GM12878 (cell line): ENCODE measurements around the gene P3H1. TPM values are rescaled to one million over a fixed set of nuclear protein-coding genes. Genes with fewer than 3 reads are reported as not detected.
A peak's percentile ranks its signal among the peaks of the same experiment; 100 is the strongest.

Source experiments
- ATAC-seq: fragments of 200-7000 bp; cut with Tn5 transposase; 3 replicates; pipeline ENCODE4 v1.9.1; 2020; ENCODE audit warnings: mild to moderate bottlenecking, moderate library complexity
- BruUV-seq: library from RNA; stranded (reverse); fragments of 400-500 nt; replicated peaks from 2 replicates; lab custom pipeline; 2021; lab: Mats Ljungman, UMichigan
- CTCF ChIA-PET: fragments of 300-600 bp; sonication (Branson Sonifier 250); formaldehyde crosslinking; extraction: SDS; loops from one replicate; lab custom pipeline; 2021; ENCODE audit warnings: inconsistent platforms; lab: Yijun Ruan, JAX
- POLR2A ChIA-PET: fragments of 350-600 bp; formaldehyde crosslinking; extraction: SDS; loops from one replicate; lab custom pipeline; 2021; ENCODE audit warnings: inconsistent platforms; lab: Charles Lee
- RAD21 ChIA-PET: fragments of 300-600 bp; sonication (Branson Sonifier 250); formaldehyde crosslinking; loops from one replicate; lab custom pipeline; 2023; ENCODE audit warnings: antibody characterized with exemption; ENCODE audit not compliant: unreplicated experiment; lab: Charles Lee
- SMC1A ChIA-PET: fragments of 300-600 bp; sonication (Branson Sonifier 250); formaldehyde crosslinking; loops from one replicate; lab custom pipeline; 2023; ENCODE audit not compliant: unreplicated experiment, uncharacterized antibody; lab: Charles Lee
- DNase-seq: peaks from one replicate; pipeline ENCODE4 v3.0.0-alpha.2; 2011; ENCODE audit warnings: low read depth, low spot score
- FAIRE-seq: peaks from 3 replicates; lab custom pipeline; 2011; peaks lifted over from hg19 to GRCh38; lab: Jason Lieb, UNC
- H2AFZ ChIP-seq: 2 replicates; pipeline ENCODE4 v1.6.0; 2011; ENCODE audit warnings: low read depth, low read length, control low read depth; ENCODE audit not compliant: control insufficient read depth
- H3K27ac ChIP-seq: 2 replicates; pipeline ENCODE4 v1.5.1; 2011; ENCODE audit warnings: control low read depth; ENCODE audit not compliant: control insufficient read depth, insufficient read depth
- H3K27me3 ChIP-seq, 2 experiments: replicated peaks in 1 of 2; 2 replicates each; pipeline versions ENCODE4 v1.6.0 to v1.6.1; 2011; ENCODE audit warnings: low read length in 1 of 2; ENCODE audit not compliant: control insufficient read depth in 2 of 2, insufficient read depth in 2 of 2
- H3K36me3 ChIP-seq, 2 experiments: 2 replicates each; pipeline ENCODE4 v1.5.1; 2011; ENCODE audit warnings: low read length in 1 of 2; ENCODE audit not compliant: control insufficient read depth in 2 of 2, insufficient read depth in 2 of 2
- H3K4me1 ChIP-seq: 2 replicates; pipeline ENCODE4 v1.6.1; 2011; ENCODE audit warnings: mild to moderate bottlenecking, low read length, moderate library complexity, mixed read lengths; ENCODE audit not compliant: control insufficient read depth, insufficient read depth
- H3K4me2 ChIP-seq: 2 replicates; pipeline ENCODE4 v1.6.0; 2011; ENCODE audit warnings: control low read depth; ENCODE audit not compliant: control insufficient read depth, insufficient read depth
- H3K4me3 ChIP-seq: fragments of 200-600 bp; sonication (generic); 2 replicates; pipeline ENCODE4 v1.5.1; 2016
- H3K79me2 ChIP-seq: 2 replicates; pipeline ENCODE4 v1.6.0; 2011; ENCODE audit warnings: low read length; ENCODE audit not compliant: control insufficient read depth, insufficient read depth
- H3K9ac ChIP-seq: 2 replicates; pipeline ENCODE4 v1.8.0; 2011; ENCODE audit warnings: low read length, control low read depth, mixed read lengths; ENCODE audit not compliant: control insufficient read depth, insufficient read depth
- H3K9me3 ChIP-seq: replicated peaks from 3 replicates; pipeline ENCODE4 v1.5.1; 2011; ENCODE audit warnings: mild to moderate bottlenecking, low read length; ENCODE audit not compliant: control insufficient read depth, insufficient read depth
- H4K20me1 ChIP-seq: 2 replicates; pipeline ENCODE4 v1.6.0; 2011; ENCODE audit not compliant: control insufficient read depth, insufficient read depth
- EED ChIP-seq: sonication (generic); IDR thresholded peaks from 2 replicates; pipeline ENCODE4 v1.6.1; 2016; ENCODE audit warnings: antibody characterized with exemption, low read depth
- ETV6 ChIP-seq, 2 experiments: fragments of 450-650 bp in 1 of 2; IDR thresholded peaks in 1 of 2; conservative IDR thresholded peaks in 1 of 2; 2 replicates each; pipeline ENCODE4 v1.6.1; 2014; ENCODE audit warnings: antibody characterized with exemption in 1 of 2, borderline replicate concordance in 1 of 2, low read depth in 1 of 2, mild to moderate bottlenecking in 1 of 2, moderate library complexity in 1 of 2
- FOXM1 ChIP-seq: IDR thresholded peaks from 2 replicates; pipeline ENCODE4 v1.6.1; 2012; ENCODE audit warnings: low read depth, mild to moderate bottlenecking, inconsistent platforms, low read length, moderate library complexity
- POLR2A ChIP-seq: IDR thresholded peaks from 2 replicates; pipeline ENCODE4 v1.6.1; 2011; ENCODE audit warnings: low read depth, mild to moderate bottlenecking, low read length
- POLR2AphosphoS5 ChIP-seq: IDR thresholded peaks from 2 replicates; pipeline ENCODE4 v1.6.1; 2011; ENCODE audit warnings: mild to moderate bottlenecking, low read length, inconsistent platforms
- SIX5 ChIP-seq: IDR thresholded peaks from 2 replicates; pipeline ENCODE4 v1.6.1; 2011; ENCODE audit warnings: mild to moderate bottlenecking, low read depth, low read length, moderate library complexity; ENCODE audit not compliant: severe bottlenecking
- YY1 ChIP-seq: IDR thresholded peaks from 2 replicates; pipeline ENCODE4 v1.6.1; 2011; ENCODE audit warnings: low read depth, mild to moderate bottlenecking, low read length
- WGBS: methylation state at CpG from one replicate; pipeline ENCODE4 v1.1.6; 2016; ENCODE audit warnings: low lambda C conversion rate; ENCODE audit not compliant: insufficient replicate concordance, insufficient coverage; ENCODE audit errors: missing lambda C conversion rate; 5-methylcytosine and 5-hydroxymethylcytosine counted together
- in situ Hi-C: fragments of 300-500 bp; cut with MboI; formaldehyde crosslinking; loops from 9 replicates; pipeline ENCODE4 v1.14.3; 2018; ENCODE audit warnings: mixed read lengths
- intact Hi-C: fragments of 100-400 bp; cut with micrococcal nuclease; formaldehyde crosslinking; loops from one replicate; pipeline ENCODE4 v1.14.2; 2022; ENCODE audit not compliant: unreplicated experiment
- polyA plus RNA-seq, 11 experiments: library from polyadenylated mRNA; depleted of rRNA in 4 of 11; unstranded in 6 of 11; stranded (reverse) in 5 of 11; fragments of >200 nt; fragmentation: Nextera tagmentation in 4 of 11; fragmentation: Illumina TruSeq in 1 of 11; extraction: Ambion mirVana in 4 of 11; extraction: Trizol in 1 of 11; gene quantifications; 1 replicate in 1 of 11; 2 replicates in 10 of 11; pipeline versions ENCODE4 v1.2.1 to v1.2.3, GENCODE V29; 2011 to 2016; ENCODE audit warnings: inconsistent platforms in 2 of 11, missing spikeins in 2 of 11, low read depth in 1 of 11
- total RNA-seq, 4 experiments: library from RNA; depleted of rRNA in 3 of 4; stranded (reverse); fragments of >200 nt in 3 of 4; fragmentation: Illumina TruSeq in 1 of 4; extraction: Trizol in 1 of 4; gene quantifications; 2 replicates each; pipeline versions ENCODE4 v1.2.1 to v1.2.3, GENCODE V29; 2013 to 2021

Gene P3H1
- total and polyA plus RNA-seq, 10 of the 15 experiments (the other 5 are each of a cell fraction or from before 2014, with no cell fraction given): 0.72 to 42.4 (median 26.0) TPM

DNA sequence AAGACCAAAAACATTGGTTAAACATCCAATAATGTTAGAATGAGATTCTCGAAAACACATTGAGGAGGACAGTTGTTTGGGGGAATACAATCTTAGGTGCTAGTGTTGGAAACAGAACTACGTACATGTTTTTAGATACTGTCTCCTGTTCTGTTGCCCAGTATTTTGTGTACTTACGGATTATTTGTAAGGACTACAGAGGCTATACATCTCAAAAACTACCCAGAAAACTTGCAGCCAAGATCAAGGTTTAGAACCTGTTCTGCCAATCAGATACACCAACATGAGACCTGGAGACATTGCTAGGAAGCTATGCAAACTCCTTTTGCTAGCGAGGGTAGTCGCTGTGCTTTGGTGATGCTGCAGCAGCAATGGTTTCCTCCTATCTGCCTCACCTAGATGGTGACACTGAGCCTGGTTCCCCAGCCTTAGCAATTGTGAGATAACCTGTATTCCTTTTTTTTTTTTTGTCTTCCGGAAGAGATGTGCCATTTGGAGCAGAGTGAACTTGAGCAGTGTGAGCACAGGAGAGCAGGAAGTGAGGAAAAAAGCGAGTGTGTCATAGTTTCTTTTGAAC, 62.9 kb downstream of the P3H1 start:
- no peak overlapping the region for H3K4me3 ChIP-seq
- POLR2A ChIA-PET: no interaction called here
- in situ Hi-C loops (no loop called here), intact Hi-C loops (no loop called here)
- no peak overlapping the region for H3K27ac ChIP-seq
- H4K20me1 ChIP-seq: no peaks in the 10 kb centered on the region
- no peaks in the 10 kb centered on the region; the same call in 1 of the 2 replicates for H3K79me2 ChIP-seq
- FAIRE-seq: peak; percentile 13
- H3K4me2 ChIP-seq: no peak overlapping the region
- RAD21 ChIA-PET: no interaction called here
- peaks cover 12 to 25% of the 10 kb centered on the region in 2 experiments for H3K36me3 ChIP-seq
- ATAC-seq: peak; percentile 14; the same call in 2 of the 3 replicates
- H2AFZ ChIP-seq: no peak overlapping the region
- CTCF ChIA-PET: no interaction called here
- no peaks in the 10 kb centered on the region for H3K27me3 ChIP-seq
- WGBS: 100% methylated on average over 7 of the region's 7 CpGs
- H3K9me3 ChIP-seq: no peaks in the 10 kb centered on the region
- BruUV-seq: no TSS peak
- no peak for DNase-seq
- SMC1A ChIA-PET: no interaction called here
- H3K9ac ChIP-seq: no peak overlapping the region
- TF ChIP-seq SIX5 (no peak), POLR2A (peak; percentile 61), POLR2AphosphoS5 (peak; percentile 34; the same call in 1 of the 2 replicates), YY1 (no peak), EED (no peak), ETV6 (conservative IDR thresholded peaks at IDR 0.05 in 1 of 2, IDR thresholded peaks at IDR 0.05 in 1 of 2; ENCODE audit: borderline replicate concordance in 1 of 2, low read depth in 1 of 2) (no peak)
- no peaks in the 10 kb centered on the region for H3K4me1 ChIP-seq

DNA sequence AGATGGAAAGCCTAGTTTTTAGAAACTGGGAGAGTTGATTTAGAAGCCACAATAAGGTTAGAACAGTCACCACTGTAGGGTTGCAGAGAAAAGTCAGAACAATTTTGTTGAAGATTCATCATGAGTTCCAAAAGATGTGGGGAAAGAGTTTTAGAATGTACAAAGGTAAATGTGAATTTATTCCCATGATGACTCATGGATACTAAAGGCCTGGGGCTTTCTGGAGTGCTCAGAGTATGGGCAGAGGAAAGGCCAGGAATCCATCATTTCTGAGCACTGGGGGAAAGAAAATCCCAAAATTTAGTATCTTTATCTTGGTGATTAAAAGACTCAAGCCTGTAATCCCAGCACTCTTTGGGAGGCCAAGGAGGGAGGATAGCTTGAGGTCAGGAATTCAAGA, 66.8 kb downstream of the P3H1 start:
- no peak overlapping the region for H3K27ac ChIP-seq
- SMC1A ChIA-PET: interaction anchor here (1.8 kb wide), 1 partner anchor 10 kb away, joined by 4 read pairs; no protein-coding TSS in a partner anchor
- no peak overlapping the region for H3K9ac ChIP-seq
- H3K4me1 ChIP-seq: no peaks in the 10 kb centered on the region
- peaks cover 19 to 50% of the 10 kb centered on the region in 2 experiments for H3K36me3 ChIP-seq
- TF ChIP-seq POLR2AphosphoS5: peak; percentile 25; the same call in 1 of the 2 replicates
- no peak for TF ChIP-seq FOXM1
- ATAC-seq (no peak), DNase-seq (no peak), FAIRE-seq (no peak)
- RAD21 ChIA-PET: no interaction called here
- no peaks in the 10 kb centered on the region; the same call in 1 of the 2 replicates for H4K20me1 ChIP-seq
- H3K4me3 ChIP-seq: no peak overlapping the region
- no peak overlapping the region for H2AFZ ChIP-seq
- H3K79me2 ChIP-seq: peaks cover 10% of the 10 kb centered on the region
- H3K27me3 ChIP-seq: no peaks in the 10 kb centered on the region
- CTCF ChIA-PET: interaction anchor here (1.4 kb wide), 1 partner anchor 9 kb away, joined by 4 read pairs; no protein-coding TSS in a partner anchor
- intact Hi-C loops: no loop called here
- POLR2A ChIA-PET: no interaction called here
- no peak overlapping the region for H3K4me2 ChIP-seq
- H3K9me3 ChIP-seq: no peaks in the 10 kb centered on the region
- BruUV-seq: no TSS peak
- in situ Hi-C loops: no loop called here
